Activated CD4-positive, alpha-beta T cell treated with anti-CD3 and anti-CD28 coated beads for 4 hours (primary cell): ENCODE results near the gene RPA1.

Experiments used
- DNase-seq, 2 donors: peaks; one replicate each; pipeline ENCODE4 v3.0.0-alpha.2; 2020

Gene RPA1

GRCh38 chr17:1943436-1943831, 113.6 kb downstream of the RPA1 start:
- no peak for DNase-seq

DNA sequence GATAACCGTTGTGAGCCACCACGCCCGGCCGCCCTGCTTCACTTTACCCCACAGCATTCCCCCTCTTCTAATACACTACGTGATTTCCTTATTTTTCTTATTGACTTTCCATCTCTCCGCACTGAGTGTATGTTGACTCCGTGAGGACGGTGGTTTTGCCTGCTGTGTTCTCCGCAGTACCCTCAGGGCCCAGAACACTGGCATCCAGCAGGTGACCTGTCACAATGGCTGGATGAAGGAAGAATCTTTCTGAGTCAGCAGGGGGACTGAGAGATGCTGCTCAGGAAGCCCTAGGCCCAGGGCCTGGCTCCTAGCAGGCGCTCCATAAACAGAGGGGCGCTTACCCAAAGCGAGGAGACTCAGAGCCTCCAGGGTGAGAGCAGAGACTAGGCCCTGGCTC, 115.8 kb downstream of the RPA1 start:
- no peak for DNase-seq

GRCh38 chr17:1946021-1946932, 116.5 kb downstream of the RPA1 start:
- DNase-seq: no peak

GRCh38 chr17:1947229-1947742, 117.5 kb downstream of the RPA1 start:
- no peak for DNase-seq

- no peak for DNase-seq
Observed at GRCh38 chr17:1947743-1948516, 118.1 kb downstream of the RPA1 start.

DNA sequence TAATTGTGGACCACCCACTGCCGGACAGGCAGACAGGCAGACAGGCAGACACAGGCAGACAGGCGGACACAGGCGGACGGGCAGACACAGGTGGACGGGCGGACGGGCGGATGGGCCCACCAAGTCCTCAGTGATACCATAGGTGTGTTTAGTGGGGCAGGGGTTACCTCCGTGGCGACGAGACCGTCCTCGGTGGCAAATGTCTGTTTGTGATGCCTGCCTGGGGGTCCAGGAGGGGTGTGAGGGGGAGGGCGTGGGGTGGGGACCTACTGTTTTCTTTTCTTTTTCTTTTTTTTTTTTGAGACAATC, 118.7 kb downstream of the RPA1 start:
- no peak for DNase-seq
